ENCODE data around the gene GREB1. TPM values are rescaled to one million over a fixed set of nuclear protein-coding genes. Genes with fewer than 3 reads are reported as not detected.

The GREB1 gene
- total and polyA plus RNA-seq, 2 of the 13 experiments (the other 11 are each of a cell fraction or from before 2014, with no cell fraction given): 31.3 to 61.2 TPM

GRCh38 chr2:11539317-11540147 lies 5.7 kb downstream of the GREB1 start (continued):
- peak; percentile 95 for TF ChIP-seq ZNF687 (CRISPR knock-in tag; IDR thresholded peaks at IDR 0.05)
- TF ChIP-seq MLLT10 (CRISPR knock-in tag; IDR thresholded peaks at IDR 0.05): peak; percentile 80; the same call in 1 of the 2 replicates
- no peak for TF ChIP-seq RBM22 (optimal IDR thresholded peaks at IDR 0.05; ENCODE audit: low read length)
- peak; percentile 74 for TF ChIP-seq IRF2 (CRISPR knock-in tag; IDR thresholded peaks at IDR 0.05)
- peak; percentile 85 for TF ChIP-seq PITX1 (CRISPR knock-in tag; IDR thresholded peaks at IDR 0.05)
- peak; percentile 71; the same call in 1 of the 2 replicates for TF ChIP-seq ZNF709 (CRISPR knock-in tag; IDR thresholded peaks at IDR 0.05)
- TF ChIP-seq, protein P1, sequence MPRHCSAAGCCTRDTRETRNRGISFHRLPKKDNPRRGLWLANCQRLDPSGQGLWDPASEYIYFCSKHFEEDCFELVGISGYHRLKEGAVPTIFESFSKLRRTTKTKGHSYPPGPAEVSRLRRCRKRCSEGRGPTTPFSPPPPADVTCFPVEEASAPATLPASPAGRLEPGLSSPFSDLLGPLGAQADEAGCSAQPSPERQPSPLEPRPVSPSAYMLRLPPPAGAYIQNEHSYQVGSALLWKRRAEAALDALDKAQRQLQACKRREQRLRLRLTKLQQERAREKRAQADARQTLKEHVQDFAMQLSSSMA (CRISPR knock-in tag; IDR thresholded peaks at IDR 0.05): no peak
- no peak for TF ChIP-seq KAT2B (IDR thresholded peaks at IDR 0.05; ENCODE audit: borderline replicate concordance, low read depth, low read length)
- peak; percentile 75 for TF ChIP-seq ZBTB20 (CRISPR knock-in tag; IDR thresholded peaks at IDR 0.05; ENCODE audit: borderline replicate concordance, low read depth)
- TF ChIP-seq, protein P2, sequence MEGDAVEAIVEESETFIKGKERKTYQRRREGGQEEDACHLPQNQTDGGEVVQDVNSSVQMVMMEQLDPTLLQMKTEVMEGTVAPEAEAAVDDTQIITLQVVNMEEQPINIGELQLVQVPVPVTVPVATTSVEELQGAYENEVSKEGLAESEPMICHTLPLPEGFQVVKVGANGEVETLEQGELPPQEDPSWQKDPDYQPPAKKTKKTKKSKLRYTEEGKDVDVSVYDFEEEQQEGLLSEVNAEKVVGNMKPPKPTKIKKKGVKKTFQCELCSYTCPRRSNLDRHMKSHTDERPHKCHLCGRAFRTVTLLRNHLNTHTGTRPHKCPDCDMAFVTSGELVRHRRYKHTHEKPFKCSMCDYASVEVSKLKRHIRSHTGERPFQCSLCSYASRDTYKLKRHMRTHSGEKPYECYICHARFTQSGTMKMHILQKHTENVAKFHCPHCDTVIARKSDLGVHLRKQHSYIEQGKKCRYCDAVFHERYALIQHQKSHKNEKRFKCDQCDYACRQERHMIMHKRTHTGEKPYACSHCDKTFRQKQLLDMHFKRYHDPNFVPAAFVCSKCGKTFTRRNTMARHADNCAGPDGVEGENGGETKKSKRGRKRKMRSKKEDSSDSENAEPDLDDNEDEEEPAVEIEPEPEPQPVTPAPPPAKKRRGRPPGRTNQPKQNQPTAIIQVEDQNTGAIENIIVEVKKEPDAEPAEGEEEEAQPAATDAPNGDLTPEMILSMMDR (CRISPR knock-in tag; IDR thresholded peaks at IDR 0.05): no peak
- TF ChIP-seq ARID3A (IDR thresholded peaks at IDR 0.05; ENCODE audit: low read depth, low read length): no peak
- no peak for TF ChIP-seq EEA1 (CRISPR knock-in tag; IDR thresholded peaks at IDR 0.05; ENCODE audit: borderline replicate concordance)
- peak; percentile 65; the same call in 1 of the 2 replicates for TF ChIP-seq ETV5 (CRISPR knock-in tag; IDR thresholded peaks at IDR 0.05; ENCODE audit: borderline replicate concordance)
- 0 out of 2 replicates have a peak, but pooled peaks have one; percentile 24 for TF ChIP-seq ZNF605 (CRISPR knock-in tag; IDR thresholded peaks at IDR 0.05)
- peak; percentile 94; the same call in 1 of the 2 replicates for TF ChIP-seq SATB2 (CRISPR knock-in tag; IDR thresholded peaks at IDR 0.05)
- no peak for TF ChIP-seq ZNF451 (CRISPR knock-in tag; IDR thresholded peaks at IDR 0.05)
- no peak for TF ChIP-seq CHCHD3 (CRISPR knock-in tag; IDR thresholded peaks at IDR 0.05)

Measured in HepG2 (cell line).